HG03139 (cell line): Measurements from ENCODE around the gene AP5S1.
A peak's percentile ranks its signal among the peaks of the same experiment; 100 is the strongest.

Experiments
- ATAC-seq: cut with Tn5 transposase; IDR thresholded peaks from one replicate; pipeline ENCODE4 v1.9.1; 2021; ENCODE audit not compliant: unreplicated experiment

AP5S1 gene, protein sequence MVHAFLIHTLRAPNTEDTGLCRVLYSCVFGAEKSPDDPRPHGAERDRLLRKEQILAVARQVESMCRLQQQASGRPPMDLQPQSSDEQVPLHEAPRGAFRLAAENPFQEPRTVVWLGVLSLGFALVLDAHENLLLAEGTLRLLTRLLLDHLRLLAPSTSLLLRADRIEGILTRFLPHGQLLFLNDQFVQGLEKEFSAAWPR

DNA sequence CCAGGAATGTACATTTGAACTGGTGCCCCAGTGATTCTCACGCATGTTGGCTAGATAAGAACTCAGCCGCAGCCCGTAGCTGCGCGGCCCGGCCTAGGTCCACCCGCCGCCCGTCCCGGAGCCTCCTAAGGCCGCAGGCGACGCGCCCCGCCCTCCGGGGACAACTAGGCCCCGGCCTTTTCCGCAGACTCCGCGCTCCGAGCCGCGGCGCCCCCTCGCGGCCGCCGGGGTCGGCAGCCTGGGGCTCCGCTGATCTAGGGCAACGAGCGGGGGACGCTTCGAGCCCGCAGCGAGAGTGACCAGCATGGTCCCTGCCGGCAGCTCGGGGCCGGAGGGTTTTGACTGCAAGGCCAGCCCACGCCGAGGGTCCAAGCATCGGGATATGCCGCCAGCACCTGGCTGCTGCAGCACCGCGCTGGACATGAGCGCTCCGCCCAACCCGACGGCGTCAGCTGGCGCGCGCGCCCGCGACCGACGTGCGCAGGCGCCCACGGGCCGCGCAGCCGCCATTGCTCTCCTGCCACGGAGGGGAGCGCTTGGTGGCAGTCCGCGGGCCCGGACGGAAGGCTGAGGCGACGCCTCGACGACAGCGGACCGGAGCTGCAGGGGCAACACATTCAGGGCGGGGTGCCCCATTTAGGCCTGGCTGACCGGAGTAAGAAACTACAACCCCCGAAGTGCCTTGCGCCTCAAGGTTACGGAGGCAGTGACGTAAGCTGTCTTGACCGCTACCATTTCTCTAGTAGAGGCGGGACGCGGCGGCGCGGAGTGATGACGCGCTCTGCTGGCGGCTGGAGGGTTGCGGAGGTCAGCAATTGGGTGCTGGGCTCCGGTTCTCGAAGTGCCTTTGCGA lies at the start of gene AP5S1:
Gene AP5S1, plus strand, starts transcription at position 500 of the 853 bp plus-strand sequence. CDS start 1,571 bp downstream, outside the sequence.
- peak; percentile 73 for ATAC-seq

DNA sequence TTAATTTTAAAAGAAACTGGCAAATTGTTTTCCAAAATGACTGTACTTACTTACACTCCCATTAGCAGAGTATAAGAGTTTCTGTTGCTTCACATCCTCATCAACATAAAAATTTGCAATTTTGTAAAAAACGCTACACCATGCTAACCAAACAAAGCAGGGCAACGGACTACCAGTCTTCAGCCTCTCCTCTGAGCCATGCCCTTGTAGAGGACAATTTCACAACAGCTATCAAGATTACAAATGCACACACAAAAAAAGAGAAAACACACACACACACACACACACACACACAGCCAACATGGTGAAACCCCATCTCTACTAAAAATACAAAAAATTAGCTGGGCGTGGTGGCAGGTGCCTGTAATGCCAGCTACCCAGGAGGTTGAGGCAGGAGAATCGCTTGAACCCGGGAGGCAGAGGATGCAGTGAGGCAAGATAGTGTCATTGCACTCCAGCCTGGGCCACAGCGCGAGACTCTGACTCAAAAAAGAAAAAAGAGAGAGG lies 48.7 kb upstream of the AP5S1 start:
- no peak for ATAC-seq

DNA sequence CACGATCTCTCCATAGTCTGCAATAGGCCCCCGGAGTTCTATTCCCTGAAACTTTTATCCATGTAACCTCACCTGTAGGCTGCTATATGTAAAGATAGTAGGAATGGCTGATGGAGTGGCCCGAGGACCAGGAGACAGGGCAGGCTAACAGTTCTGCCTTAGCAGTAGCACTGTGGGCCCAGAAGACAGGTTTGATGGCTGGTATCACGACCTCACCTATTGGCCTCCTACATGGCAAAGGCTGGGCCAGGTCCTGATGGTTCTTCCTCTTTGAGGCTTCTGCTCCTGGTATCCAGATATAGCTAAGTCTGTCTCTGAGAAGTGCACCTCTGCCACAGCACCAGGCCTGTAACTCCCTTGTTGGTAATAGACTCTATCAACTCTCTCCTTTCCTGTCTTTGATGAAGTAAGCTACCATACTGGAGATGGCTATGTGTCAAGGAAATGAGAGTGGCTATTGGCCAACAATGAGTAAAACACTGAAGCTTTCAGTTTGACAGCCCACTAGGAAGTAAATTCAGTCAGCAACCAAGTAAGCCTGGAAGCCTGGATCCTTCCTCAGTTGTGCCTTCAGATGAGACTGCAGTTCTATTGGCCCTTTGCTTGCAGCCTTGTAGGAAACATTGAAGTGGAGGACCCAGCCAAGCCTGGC lies 44.8 kb upstream of the AP5S1 start:
- ATAC-seq: no peak

DNA sequence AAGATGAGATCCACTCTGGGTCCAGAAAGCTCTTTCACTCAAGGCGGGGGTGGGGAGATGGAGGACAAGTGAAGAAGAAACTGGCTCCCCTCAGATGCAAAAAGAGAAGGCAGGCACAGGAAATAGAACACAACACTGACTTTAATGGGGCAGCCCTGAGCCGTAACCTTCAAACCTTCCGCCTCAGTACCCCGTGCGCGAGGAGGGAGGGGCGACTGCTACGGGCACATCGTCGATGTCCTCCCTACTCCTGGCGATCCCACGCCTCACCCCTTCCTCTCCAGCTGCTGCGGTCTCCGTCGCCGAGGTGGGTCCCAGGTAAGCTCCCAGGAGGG lies 43.0 kb upstream of the AP5S1 start:
- ATAC-seq: no peak

DNA sequence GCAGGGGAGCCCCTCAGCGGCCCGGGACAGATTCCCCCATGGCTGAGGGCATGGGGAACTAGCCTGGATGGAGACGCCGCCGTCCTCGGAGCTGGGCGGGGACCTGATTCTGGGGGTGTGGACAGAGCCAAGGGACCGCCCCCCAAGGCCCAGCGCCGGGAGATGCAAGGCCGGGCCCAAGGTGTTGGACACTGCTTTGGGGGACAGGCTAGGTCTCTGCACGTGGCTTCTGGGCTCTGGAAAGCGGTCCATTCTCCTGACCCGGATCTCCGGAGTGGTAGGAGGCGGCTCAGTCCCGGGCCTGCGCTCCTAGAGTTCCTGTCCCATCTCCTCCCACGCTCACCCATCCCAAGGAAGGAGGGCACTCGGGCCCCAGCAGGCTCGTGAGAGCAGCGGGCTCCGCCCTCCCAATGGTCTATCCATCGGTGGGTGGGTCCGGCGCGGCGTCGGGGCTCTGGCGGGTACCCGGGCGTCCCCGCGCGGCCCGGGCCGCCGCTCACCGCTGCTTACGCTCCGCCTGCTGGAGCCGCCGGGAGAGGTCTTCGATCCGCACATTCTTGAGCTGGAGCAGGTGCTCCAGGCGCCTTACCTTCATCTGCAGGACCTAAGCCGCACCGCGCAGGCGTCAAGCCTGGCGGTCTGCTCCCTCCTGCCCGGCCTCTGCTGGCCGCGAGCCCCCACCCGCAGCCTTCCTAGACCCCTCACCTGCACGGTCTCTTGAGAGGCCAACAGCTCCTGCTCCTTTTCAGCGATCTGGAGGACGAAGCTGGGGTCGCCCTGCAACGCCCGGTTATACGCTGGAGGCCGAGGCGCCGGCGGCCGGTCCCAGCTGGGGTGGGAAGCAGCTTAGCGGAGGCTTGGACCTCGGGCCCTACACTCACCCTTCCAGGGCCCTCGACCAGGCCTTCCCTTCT lies 42.4 kb upstream of the AP5S1 start:
- ATAC-seq: no peak

DNA sequence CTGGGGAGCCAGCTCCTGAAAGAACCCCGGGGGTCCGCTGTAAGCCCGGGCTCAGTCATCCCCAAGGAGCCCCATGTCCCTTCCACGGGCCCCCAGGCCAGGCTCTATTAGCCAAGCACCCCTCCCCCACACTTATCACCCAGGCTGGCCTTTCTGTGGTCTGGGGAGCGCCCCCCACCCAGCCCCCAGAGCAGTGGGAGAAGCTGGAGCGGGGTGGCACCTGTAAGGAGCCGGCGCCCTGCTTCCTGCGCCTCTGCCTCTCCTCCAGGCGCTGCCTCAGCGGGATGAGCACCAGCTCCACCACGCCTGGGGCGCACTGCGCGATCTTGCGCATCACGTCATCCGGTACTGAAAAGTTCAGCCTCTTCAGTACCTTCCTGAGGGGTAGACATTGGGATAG lies 41.4 kb upstream of the AP5S1 start:
- ATAC-seq: no peak

DNA sequence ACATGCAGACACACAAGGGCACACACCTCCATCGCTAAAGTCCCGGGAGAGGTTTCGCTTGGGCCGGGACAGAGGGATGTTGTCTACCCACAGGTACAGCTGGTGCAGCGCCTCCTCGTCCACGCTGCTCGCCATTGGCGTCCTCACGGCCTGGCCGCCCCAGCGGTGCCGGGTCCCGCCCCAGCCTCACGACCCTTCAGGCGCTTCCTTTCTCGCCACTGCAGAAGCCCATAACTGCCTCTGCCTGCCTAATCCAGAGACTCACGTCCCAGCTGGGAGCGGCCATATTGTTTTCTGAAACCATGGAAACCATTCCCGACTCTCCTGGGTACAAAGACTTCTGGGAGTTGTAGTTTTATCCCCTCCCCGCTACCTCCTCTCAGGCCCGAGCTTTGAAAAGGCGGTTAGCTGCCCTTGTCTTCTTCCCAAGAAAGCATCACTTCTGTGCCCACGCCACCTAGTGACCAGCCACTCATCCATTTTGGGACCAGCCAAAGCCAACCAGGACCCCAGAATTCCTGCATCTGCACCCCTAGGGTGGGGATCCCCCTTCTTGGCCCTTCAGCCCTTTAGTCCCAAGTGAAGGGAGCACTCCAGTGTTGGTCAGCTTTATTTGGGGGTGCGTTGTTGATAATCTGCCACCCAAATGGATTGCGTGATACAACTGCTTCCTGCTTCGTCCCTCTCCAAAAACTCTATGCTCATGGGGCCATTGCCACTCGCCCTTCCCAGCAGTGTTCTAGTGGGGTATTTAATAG lies 39.0 kb upstream of the AP5S1 start, which contains the start of gene SPEF1:
Gene SPEF1, minus strand, starts transcription at position 296 of the 758 bp plus-strand sequence. Its CDS starts 161 bp downstream, at position 135.
- peak; percentile 44 for ATAC-seq

DNA sequence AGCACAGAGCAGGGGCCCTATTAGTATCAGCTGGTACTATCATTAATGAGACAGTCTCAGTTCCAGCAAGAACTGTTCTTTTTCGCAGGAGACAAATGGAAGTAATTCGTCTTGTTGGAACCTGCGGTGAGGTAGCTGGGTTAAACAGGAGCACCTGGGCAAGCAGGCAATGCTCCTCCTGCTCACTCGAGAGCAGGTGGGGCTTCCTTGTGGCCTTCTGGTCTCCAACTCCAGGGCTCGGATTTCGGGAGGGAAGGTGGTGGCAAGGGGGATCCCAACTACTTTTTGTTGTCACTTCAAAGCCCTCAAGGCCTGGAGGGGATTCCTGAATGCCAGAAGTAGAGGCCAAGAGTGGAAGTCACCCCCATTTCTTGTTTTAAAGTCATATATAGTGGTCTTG lies 37.8 kb upstream of the AP5S1 start:
- no peak for ATAC-seq

DNA sequence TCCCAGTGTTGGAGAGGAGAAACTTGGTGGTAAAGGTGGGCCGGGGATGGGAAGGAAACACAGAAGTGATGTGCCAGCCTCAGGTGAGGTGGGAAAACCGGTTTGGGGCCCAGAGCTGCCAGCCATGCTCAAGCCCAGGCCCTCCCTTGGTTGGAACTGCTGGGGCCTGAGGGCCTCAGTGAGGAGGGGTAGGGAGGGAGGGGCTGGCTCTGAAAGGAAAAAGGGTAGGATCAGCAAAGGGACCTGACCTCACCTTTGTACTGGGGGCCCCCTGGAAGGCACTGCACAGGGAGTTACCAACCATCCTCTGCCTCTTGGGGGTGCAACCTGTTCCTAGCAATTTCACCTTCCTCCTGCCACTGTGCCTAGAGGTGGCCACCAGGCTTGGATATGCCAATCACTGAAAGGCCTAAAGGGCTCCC lies 37.3 kb upstream of the AP5S1 start:
- no peak for ATAC-seq

DNA sequence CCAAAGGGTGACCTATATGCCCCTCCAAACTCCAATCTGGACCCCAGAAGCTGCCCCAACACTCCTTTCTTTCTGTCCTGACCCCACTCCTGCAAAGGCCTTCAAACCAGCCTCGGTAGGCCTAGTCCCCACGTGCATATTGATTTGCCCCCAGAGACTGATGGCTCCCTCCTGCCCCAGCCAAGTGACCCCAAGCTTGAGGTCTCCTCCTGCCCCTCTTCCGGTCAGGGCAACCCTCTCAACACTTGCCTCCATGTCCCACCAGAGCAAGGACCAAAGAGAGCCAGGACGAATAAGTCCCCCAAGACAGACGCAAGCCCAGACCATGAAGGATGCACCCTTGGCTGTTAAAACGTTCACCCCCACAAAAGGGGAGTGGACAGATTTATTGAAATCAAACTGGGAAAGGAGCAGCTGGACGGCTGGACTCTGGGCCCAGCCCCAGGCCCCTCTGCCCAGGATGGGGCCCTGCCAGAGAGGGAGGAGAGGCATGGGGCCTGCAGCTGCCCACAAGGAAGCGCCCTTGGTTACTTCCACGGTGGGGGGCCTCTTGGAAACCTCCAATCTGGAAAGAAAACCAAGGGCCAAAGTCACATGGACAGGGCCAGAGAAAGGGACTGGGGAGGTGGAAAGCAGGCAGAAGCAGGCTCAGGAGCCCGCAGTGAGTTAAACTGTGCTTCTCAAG lies 36.7 kb upstream of the AP5S1 start:
- no peak for ATAC-seq

DNA sequence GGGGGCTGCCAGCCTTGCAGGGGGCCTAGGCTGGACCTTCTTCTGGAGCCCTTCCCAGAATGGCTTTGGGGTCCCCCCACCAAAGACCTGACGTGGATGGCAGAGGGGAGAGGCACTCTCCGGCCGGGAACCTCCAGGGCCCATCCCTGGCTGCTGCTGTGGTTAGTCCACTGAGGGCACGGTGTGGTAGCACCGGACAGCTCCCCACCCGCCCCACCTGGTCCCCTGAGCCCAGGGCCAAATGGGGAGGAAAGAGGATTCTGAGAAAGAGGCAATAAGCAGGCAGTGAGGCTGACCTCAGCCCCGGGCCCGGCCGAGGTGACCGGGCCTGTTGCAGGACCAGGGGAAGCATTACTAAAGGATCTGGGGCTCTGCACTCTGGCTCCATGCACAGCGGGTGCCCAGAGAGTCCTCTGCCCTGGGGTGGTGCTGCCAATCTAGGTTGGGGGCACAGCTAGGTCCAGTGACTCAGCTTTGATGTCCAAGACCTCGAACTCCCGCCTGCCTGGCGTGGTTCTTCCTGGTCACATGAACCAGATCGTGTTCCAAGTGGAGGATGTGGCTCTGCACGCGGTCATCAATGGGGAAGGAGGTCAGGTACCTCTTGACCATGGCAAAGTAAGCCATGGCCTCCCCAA lies 36.0 kb upstream of the AP5S1 start:
- ATAC-seq: no peak

DNA sequence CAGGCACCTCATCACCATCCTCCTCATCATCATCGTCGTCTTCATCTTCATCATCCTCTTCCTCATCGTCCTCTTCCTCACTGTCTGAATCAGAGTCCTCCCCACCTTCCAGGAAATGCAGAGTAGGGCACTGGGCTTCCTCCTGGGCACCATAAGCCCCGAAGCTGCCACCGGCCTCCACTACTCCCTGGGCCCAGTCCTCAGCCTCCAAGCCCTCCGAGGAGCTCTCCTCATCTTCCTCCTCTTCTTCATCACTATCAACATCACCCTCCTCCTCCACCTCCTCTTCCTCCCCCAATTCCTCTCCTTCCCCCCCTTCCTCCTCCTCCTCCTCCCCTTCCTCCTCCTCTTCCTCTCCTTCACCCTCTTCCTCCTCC lies 35.5 kb upstream of the AP5S1 start:
- ATAC-seq: no peak

DNA sequence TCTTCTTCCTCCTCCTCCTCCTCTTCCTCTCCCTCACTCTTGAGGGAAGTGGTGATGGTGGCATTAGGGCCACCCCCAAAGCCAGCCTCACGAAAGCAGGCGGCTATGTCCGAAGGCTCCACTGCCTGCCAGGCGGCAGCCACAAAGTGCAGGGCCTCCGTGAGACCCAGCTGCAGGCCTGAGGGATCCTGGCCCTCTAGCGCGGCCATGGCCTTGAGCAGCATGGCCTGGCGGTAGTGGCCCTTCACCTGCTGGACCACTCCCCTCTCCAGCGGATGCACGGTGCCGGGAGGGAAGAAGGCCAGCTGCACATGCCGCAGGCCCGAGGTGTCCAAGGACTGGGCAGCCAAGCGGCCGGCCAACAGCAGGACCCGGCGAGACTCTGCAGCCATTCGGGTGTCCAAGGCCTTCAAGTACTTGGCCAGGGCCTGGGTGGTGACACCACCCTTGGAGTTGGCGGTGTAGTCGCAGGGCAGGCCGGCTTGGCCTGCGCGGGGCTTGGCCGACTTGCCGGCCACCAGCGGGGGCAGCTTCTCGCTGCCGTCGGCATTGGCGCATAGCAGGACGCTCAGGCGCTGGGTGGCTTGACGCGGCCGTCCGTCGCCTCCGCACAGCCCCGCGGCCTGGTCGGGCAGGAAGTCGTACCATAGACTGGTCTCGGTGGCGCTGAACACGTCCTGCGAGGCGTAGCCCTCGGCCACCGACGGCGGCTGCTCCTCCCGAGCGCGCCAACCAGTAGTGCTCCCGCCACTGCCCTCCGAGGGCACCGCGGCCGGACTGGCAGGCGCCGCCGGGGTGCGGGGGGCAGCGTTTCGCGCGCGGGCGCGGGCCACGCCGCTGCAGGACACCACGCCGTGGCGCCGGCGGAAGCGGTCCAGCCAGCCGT lies 34.9 kb upstream of the AP5S1 start:
- ATAC-seq: no peak

DNA sequence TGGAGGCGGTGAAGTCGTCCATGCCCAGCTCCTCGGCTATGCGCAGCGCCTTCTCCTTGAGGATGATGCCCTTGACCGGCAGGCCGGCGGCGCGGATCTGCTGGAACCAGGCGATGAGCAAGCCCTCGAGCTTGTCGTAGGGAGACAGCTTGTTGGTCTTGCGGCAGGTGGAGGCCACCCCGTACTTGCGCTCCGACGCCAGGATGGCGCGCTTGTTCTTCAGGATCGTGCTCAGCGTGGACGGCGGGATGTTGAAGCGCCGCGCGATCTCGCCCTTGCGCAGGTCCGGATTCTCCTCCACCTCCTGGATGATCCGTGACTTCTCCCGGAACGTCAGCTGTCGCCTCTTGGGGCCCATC lies 34.2 kb upstream of the AP5S1 start:
- ATAC-seq: peak; percentile 14

DNA sequence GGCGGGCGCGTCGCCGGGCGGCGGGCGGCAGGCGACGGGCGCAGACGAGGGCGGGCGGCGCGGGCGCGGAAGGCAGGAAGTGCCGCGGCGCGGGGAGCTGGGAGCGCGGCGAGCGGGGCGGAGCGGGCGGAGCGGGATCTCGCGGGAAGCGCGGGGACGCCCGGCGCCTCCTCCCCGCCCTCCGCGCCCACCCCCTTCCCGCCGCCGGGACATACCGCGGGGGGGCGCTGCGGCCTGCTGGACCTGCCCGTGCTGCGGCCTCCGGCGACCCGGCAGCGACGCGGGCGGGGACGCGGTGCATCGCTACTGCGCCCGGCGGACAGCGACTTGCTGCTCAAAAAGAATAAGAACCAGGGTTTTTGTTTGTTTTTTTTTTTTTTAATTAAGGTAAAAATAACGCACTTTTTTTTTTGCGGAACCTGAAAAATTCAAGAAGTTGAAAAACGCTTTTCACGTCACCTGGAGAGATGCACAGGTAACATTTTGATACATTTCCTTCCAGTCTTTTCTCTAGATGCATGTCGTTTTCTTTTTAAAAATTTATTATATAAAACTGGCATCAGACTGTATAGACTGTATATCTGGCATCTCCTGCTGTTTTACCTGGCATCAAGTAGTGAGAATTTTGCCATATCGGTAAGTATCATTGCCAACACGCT lies 33.6 kb upstream of the AP5S1 start, which contains the start of gene CENPB:
Gene CENPB, minus strand, starts transcription at position 76 of the 659 bp plus-strand sequence. CDS start 257 bp downstream, outside the sequence.
- ATAC-seq: peak; percentile 74

DNA sequence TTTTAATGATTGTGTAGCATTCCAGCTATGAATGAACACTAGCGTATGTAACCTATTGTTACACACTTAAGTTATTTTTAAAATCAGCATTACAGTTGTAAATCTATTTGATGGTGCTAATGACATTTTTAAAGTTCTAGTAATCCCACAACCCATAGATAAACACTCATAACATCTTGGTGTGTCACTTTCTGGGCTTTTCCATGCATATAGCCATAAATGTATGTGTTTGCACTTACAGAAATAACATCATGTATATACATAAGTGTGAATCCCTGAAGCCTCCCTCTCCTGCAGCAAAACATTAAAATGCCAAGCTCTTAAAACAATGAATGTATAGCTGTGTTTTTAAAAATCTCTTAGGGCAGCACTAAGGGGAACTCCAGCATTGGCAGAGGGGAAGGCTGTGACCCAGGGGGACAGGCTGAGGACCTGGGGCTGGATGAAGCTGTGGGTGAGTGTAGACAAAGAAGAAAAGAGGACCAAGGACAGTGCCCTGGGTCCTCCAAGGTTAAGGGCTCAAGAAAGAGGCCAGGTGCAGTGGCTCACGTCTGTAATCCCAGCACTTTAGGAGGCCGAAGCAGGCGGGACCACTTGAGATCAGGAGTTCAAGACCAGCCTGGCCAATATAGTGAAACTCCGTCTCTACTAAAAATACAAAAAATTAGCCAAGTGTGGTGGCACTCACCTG lies 32.9 kb upstream of the AP5S1 start:
- no peak for ATAC-seq

DNA sequence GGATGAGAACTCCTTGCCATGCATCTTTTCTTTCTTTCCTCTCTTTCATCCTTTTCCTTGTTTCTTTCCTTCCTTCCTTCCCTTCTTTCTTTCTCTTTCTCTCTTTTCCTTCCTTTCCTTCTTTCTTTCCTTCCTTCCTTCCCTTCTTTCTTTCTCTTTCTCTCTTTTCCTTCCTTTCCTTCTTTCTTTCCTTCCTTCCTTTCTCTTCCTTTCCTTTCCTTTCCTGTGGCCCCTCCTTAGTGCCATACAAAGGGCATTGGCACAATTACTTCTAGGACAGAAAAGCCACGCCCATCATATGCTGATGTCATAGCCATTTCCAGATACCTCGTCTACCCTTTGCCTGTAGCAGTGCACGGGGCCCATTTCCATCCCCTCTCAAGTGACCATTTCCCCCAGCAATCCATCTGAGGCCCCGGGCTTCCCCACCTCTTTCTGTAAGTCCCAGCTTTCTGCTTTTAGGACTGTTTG lies 31.6 kb upstream of the AP5S1 start:
- no peak for ATAC-seq
